Stimulated activated CD8-positive, alpha-beta memory T cell treated with anti-CD3 and anti-CD28 coated beads, Interleukin-4, amount 100 ng/mL, for 48 hours (primary cell): Measurements from ENCODE around the gene PRKCE.
"Not testable (repeated sequence)": the region's sequence is repeated elsewhere in the genome, so short reads cannot be mapped to it uniquely, and the experiment has no call there.

Source experiments
- DNase-seq: peaks from one replicate; pipeline ENCODE4 v3.0.0-alpha.2; 2020

The PRKCE gene

GRCh38 chr2:45700407-45701013, 49.0 kb downstream of the PRKCE start:
- DNase-seq, result no peak

GRCh38 chr2:45705233-45705632, 53.8 kb downstream of the PRKCE start:
- DNase-seq, result no peak

GRCh38 chr2:45706033-45706432, 54.6 kb downstream of the PRKCE start:
- no peak for DNase-seq

GRCh38 chr2:45707006-45707405, 55.5 kb downstream of the PRKCE start:
- no peak for DNase-seq

GRCh38 chr2:45707661-45708060, 56.2 kb downstream of the PRKCE start:
- DNase-seq, result no peak

- no peak for DNase-seq
Observed at GRCh38 chr2:45708501-45708900, 57.0 kb downstream of the PRKCE start.

GRCh38 chr2:45709137-45709536, 57.7 kb downstream of the PRKCE start:
- no peak for DNase-seq

GRCh38 chr2:45710468-45710867, 59.0 kb downstream of the PRKCE start:
- DNase-seq, result no peak

GRCh38 chr2:45711224-45711623, 59.7 kb downstream of the PRKCE start:
- DNase-seq, result no peak

GRCh38 chr2:45712570-45712969, 61.1 kb downstream of the PRKCE start:
- no peak for DNase-seq

- no peak for DNase-seq
Observed at GRCh38 chr2:45713136-45713535, 61.7 kb downstream of the PRKCE start.

- DNase-seq, result no peak
Observed at GRCh38 chr2:45713591-45713990, 62.1 kb downstream of the PRKCE start.

- no peak for DNase-seq
Observed at GRCh38 chr2:45714679-45715078, 63.2 kb downstream of the PRKCE start.

GRCh38 chr2:45715601-45716379, 64.3 kb downstream of the PRKCE start:
- DNase-seq, result no peak

GRCh38 chr2:45716432-45716831, 65.0 kb downstream of the PRKCE start:
- not testable (repeated sequence) for DNase-seq

GRCh38 chr2:45716915-45717314, 65.4 kb downstream of the PRKCE start:
- DNase-seq, result no peak

- DNase-seq, result no peak
Observed at GRCh38 chr2:45720210-45720609, 68.7 kb downstream of the PRKCE start.

- no peak for DNase-seq
Observed at GRCh38 chr2:45721150-45721549, 69.7 kb downstream of the PRKCE start.

- DNase-seq, result no peak
Observed at GRCh38 chr2:45722477-45722876, 71.0 kb downstream of the PRKCE start.

GRCh38 chr2:45723857-45724256, 72.4 kb downstream of the PRKCE start:
- no peak for DNase-seq

- DNase-seq, result no peak
Observed at GRCh38 chr2:45724335-45724734, 72.9 kb downstream of the PRKCE start.

GRCh38 chr2:45725731-45726130, 74.3 kb downstream of the PRKCE start:
- no peak for DNase-seq

GRCh38 chr2:45726188-45726587, 74.7 kb downstream of the PRKCE start:
- DNase-seq, result no peak

- no peak for DNase-seq
Observed at GRCh38 chr2:45728458-45728942, 77.0 kb downstream of the PRKCE start.
